HCT116 (cell line): Measurements from ENCODE around the gene SPIRE2. TPM values are rescaled to one million over a fixed set of nuclear protein-coding genes. Genes with fewer than 3 reads are reported as not detected.

ENCODE experiments used
- ATAC-seq: fragments of 200-7000 bp; cut with Tn5 transposase; 2 replicates; pipeline ENCODE4 v1.9.1; 2020; ENCODE audit warnings: mild to moderate bottlenecking, moderate library complexity
- BruUV-seq: library from RNA; stranded (reverse); fragments of 400-500 nt; replicated peaks from 2 replicates; lab custom pipeline; 2021; lab: Mats Ljungman, UMichigan
- CTCF ChIA-PET: fragments of 300-600 bp; sonication (Branson Sonifier 250); formaldehyde crosslinking; loops from one replicate; lab custom pipeline; 2021; ENCODE audit warnings: antibody characterized with exemption; lab: Charles Lee
- POLR2A ChIA-PET: fragments of 300-600, 350-600 bp; sonication (Branson Sonifier 250); formaldehyde crosslinking; loops from one replicate; lab custom pipeline; 2021; ENCODE audit warnings: antibody characterized with exemption; lab: Charles Lee
- RAD21 ChIA-PET, 2 experiments: fragments of 300-600 bp; sonication (Branson Sonifier 250); formaldehyde crosslinking; loops; one replicate each; lab custom pipeline; 2023; ENCODE audit warnings: low total read pairs in 2 of 2; ENCODE audit not compliant: uncharacterized antibody in 2 of 2, unreplicated experiment in 2 of 2, low non-redundant PET in 1 of 2; lab: Charles Lee
- DNase-seq: peaks from one replicate; pipeline ENCODE4 v3.0.0-alpha.2; 2010; ENCODE audit warnings: low read depth, low spot score
- H2AFZ ChIP-seq: fragments of 200-600 bp; shearing (Covaris generic), sonication (generic); 2 replicates; pipeline ENCODE4 v1.6.1; 2017; ENCODE audit warnings: low read depth, mixed run types, mixed read lengths, antibody characterized with exemption, low read length; ENCODE audit not compliant: poor library complexity, severe bottlenecking
- H3K27ac ChIP-seq: 2 replicates; pipeline ENCODE4 v1.5.1; 2012; ENCODE audit warnings: low read depth, low read length
- H3K27me3 ChIP-seq: fragments of 200-600 bp; sonication (generic); 2 replicates; pipeline ENCODE4 v1.6.1; 2016; ENCODE audit warnings: mixed run types, low read length, mixed read lengths; ENCODE audit not compliant: insufficient read depth
- H3K36me3 ChIP-seq, 2 experiments: fragments of 200-500 bp in 1 of 2; fragments of 200-600 bp in 1 of 2; sonication (Bioruptor generic) in 1 of 2; sonication (generic) in 1 of 2; 2 replicates each; pipeline versions ENCODE4 v1.5.1 to v1.6.1; 2014 to 2016; ENCODE audit warnings: low read length in 2 of 2, inconsistent platforms in 1 of 2, mixed read lengths in 1 of 2, mixed run types in 1 of 2; ENCODE audit not compliant: insufficient read depth in 2 of 2, control insufficient read depth in 1 of 2
- H3K4me1 ChIP-seq, 2 experiments: fragments of 200-600 bp in 1 of 2; sonication (generic) in 1 of 2; 2 replicates each; pipeline versions ENCODE4 v1.5.1 to v1.6.1; 2012 to 2017; ENCODE audit warnings: low read length in 2 of 2, inconsistent platforms in 1 of 2, mild to moderate bottlenecking in 1 of 2, mixed read lengths in 1 of 2, mixed run types in 1 of 2, moderate library complexity in 1 of 2; ENCODE audit not compliant: insufficient read depth in 2 of 2, control insufficient read depth in 1 of 2
- H3K4me2 ChIP-seq: fragments of 200-600 bp; sonication (generic); 2 replicates; pipeline ENCODE4 v1.6.1; 2017; ENCODE audit warnings: mixed run types, low read length, mixed read lengths
- H3K4me3 ChIP-seq, 2 experiments: fragments of 200-600 bp in 1 of 2; sonication (generic) in 1 of 2; replicated peaks in 1 of 2; 2 replicates each; pipeline ENCODE4 v1.5.1; 2011 to 2016; ENCODE audit warnings: low read length in 2 of 2, control low read depth in 1 of 2, low read depth in 1 of 2, mild to moderate bottlenecking in 1 of 2, mixed read lengths in 1 of 2, mixed run types in 1 of 2
- H3K79me2 ChIP-seq: fragments of 200-600 bp; sonication (generic); 2 replicates; pipeline ENCODE4 v1.6.1; 2017; ENCODE audit warnings: mild to moderate bottlenecking, mixed run types, low read length, moderate library complexity, mixed read lengths; ENCODE audit not compliant: insufficient read depth
- H3K9ac ChIP-seq: fragments of 200-600 bp; sonication (generic); 2 replicates; pipeline ENCODE4 v1.6.1; 2016; ENCODE audit warnings: low read length, mixed read lengths
- H3K9me2 ChIP-seq: fragments of 200-600 bp; sonication (generic), shearing (Covaris generic); 2 replicates; pipeline ENCODE4 v1.6.1; 2017; ENCODE audit warnings: mixed run types, mild to moderate bottlenecking, moderate library complexity; ENCODE audit not compliant: insufficient read depth
- H3K9me3 ChIP-seq, 2 experiments: fragments of 200-500 bp in 1 of 2; fragments of 200-600 bp in 1 of 2; sonication (Bioruptor generic) in 1 of 2; sonication (generic) in 1 of 2; 2 replicates each; pipeline ENCODE4 v1.6.1; 2014 to 2017; ENCODE audit warnings: low read length in 2 of 2, mixed read lengths in 2 of 2, inconsistent platforms in 1 of 2, low read depth in 1 of 2, mild to moderate bottlenecking in 1 of 2, mixed run types in 1 of 2, moderate library complexity in 1 of 2; ENCODE audit not compliant: control insufficient read depth in 1 of 2, insufficient read depth in 1 of 2
- H4K20me1 ChIP-seq: fragments of 200-600 bp; sonication (generic), shearing (Covaris generic); 2 replicates; pipeline ENCODE4 v1.6.1; 2017; ENCODE audit warnings: mixed run types, mild to moderate bottlenecking, moderate library complexity; ENCODE audit not compliant: insufficient read depth
- EZH2 ChIP-seq: fragments of 200-600 bp; sonication (generic); IDR thresholded peaks from 2 replicates; pipeline ENCODE4 v1.6.1; 2017; ENCODE audit warnings: antibody characterized with exemption, mixed run types
- SIN3A ChIP-seq: IDR thresholded peaks from 2 replicates; pipeline ENCODE4 v1.6.1; 2012; ENCODE audit warnings: low read depth
- YY1 ChIP-seq: IDR thresholded peaks from 2 replicates; pipeline ENCODE4 v1.6.1; 2011; ENCODE audit warnings: low read length, low read depth, moderate library complexity, mild to moderate bottlenecking; ENCODE audit not compliant: insufficient replicate concordance; ENCODE audit errors: extremely low read depth
- ZFX ChIP-seq: fragments of 450-650 bp; IDR thresholded peaks from 2 replicates; pipeline ENCODE4 v1.6.1; 2017
- intact Hi-C: fragments of 100-400 bp; cut with micrococcal nuclease; formaldehyde crosslinking; loops from 2 replicates; pipeline ENCODE4 v1.10.0; 2022
- total RNA-seq: library from RNA; stranded (reverse); gene quantifications from one replicate; pipeline ENCODE4 v1.2.1, GENCODE V29; 2021; ENCODE audit not compliant: unreplicated experiment
- TF ChIP-seq, protein P1 (sequence below): IDR thresholded peaks from 2 replicates; pipeline ENCODE4 v1.6.1; 2012
- TF ChIP-seq, protein P2 (sequence below): IDR thresholded peaks from 2 replicates; pipeline ENCODE4 v1.6.1; 2012; ENCODE audit warnings: low read depth
- TF ChIP-seq, protein P3 (sequence below): IDR thresholded peaks from 2 replicates; pipeline ENCODE4 v1.6.1; 2011; ENCODE audit warnings: mild to moderate bottlenecking, low read length, moderate library complexity; ENCODE audit not compliant: insufficient replicate concordance; ENCODE audit errors: extremely low read depth

The SPIRE2 gene
- total RNA-seq, 1 experiment from 2014 or later = 21.2 TPM

DNA sequence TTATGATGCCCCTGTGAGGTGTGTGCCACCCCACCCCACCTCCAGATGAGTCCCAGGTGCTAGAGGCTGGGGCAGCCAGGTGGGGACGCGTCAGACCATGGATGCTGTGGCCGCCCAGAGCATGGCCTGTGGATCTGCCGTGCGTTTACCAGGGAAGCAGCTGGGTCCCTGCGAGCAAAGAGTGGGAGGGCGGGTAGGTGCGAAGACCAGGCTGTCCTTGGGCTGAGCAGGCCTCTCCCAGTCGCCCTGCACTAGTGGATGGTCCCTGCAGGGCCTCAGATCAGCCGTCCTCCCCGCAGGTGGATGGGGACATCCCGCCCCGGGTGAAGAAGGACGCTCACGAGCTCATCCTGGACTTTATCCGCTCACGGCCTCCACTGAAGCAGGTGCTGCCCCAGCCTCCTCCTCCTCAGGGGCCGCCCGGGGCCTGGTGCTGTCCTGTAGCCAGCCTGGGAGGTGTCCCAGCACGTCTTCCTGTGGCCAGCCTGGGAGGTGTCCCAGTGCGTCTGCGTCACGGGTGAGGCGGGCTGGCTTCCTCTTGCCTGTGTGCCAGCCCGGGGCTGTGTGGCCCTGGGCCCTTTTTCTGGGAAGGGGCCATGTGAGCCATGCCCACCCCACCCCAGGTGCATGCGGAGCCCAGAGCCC lies 27.1 kb downstream of the SPIRE2 start:
- no peaks in the 10 kb centered on the region for H3K9me2 ChIP-seq
- H3K79me2 ChIP-seq = no peaks in the 10 kb centered on the region
- H3K27ac ChIP-seq = no peak overlapping the region
- intact Hi-C loops = no loop called here
- no peak overlapping the region for H3K4me2 ChIP-seq
- H3K27me3 ChIP-seq = no peaks in the 10 kb centered on the region
- no peak for DNase-seq
- no peak overlapping the region for H2AFZ ChIP-seq
- no peaks in the 10 kb centered on the region for H3K4me1 ChIP-seq
- no peaks in the 10 kb centered on the region for H4K20me1 ChIP-seq
- H3K4me3 ChIP-seq = no peak overlapping the region
- ATAC-seq = no peak
- H3K9me3 ChIP-seq = no peaks in the 10 kb centered on the region
- RAD21 ChIA-PET = no interaction called here
- POLR2A ChIA-PET = no interaction called here
- CTCF ChIA-PET = no interaction called here
- no peaks in the 10 kb centered on the region; a peak in 1 of 4 replicates for H3K36me3 ChIP-seq
- TF ChIP-seq SIN3A (no peak), YY1 (no peak)
- TF ChIP-seq, protein P1, sequence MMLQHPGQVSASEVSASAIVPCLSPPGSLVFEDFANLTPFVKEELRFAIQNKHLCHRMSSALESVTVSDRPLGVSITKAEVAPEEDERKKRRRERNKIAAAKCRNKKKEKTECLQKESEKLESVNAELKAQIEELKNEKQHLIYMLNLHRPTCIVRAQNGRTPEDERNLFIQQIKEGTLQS = no peak
- TF ChIP-seq, protein P2, sequence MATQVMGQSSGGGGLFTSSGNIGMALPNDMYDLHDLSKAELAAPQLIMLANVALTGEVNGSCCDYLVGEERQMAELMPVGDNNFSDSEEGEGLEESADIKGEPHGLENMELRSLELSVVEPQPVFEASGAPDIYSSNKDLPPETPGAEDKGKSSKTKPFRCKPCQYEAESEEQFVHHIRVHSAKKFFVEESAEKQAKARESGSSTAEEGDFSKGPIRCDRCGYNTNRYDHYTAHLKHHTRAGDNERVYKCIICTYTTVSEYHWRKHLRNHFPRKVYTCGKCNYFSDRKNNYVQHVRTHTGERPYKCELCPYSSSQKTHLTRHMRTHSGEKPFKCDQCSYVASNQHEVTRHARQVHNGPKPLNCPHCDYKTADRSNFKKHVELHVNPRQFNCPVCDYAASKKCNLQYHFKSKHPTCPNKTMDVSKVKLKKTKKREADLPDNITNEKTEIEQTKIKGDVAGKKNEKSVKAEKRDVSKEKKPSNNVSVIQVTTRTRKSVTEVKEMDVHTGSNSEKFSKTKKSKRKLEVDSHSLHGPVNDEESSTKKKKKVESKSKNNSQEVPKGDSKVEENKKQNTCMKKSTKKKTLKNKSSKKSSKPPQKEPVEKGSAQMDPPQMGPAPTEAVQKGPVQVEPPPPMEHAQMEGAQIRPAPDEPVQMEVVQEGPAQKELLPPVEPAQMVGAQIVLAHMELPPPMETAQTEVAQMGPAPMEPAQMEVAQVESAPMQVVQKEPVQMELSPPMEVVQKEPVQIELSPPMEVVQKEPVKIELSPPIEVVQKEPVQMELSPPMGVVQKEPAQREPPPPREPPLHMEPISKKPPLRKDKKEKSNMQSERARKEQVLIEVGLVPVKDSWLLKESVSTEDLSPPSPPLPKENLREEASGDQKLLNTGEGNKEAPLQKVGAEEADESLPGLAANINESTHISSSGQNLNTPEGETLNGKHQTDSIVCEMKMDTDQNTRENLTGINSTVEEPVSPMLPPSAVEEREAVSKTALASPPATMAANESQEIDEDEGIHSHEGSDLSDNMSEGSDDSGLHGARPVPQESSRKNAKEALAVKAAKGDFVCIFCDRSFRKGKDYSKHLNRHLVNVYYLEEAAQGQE = no peak
- BruUV-seq = no TSS peak
- H3K9ac ChIP-seq = no peak overlapping the region

DNA sequence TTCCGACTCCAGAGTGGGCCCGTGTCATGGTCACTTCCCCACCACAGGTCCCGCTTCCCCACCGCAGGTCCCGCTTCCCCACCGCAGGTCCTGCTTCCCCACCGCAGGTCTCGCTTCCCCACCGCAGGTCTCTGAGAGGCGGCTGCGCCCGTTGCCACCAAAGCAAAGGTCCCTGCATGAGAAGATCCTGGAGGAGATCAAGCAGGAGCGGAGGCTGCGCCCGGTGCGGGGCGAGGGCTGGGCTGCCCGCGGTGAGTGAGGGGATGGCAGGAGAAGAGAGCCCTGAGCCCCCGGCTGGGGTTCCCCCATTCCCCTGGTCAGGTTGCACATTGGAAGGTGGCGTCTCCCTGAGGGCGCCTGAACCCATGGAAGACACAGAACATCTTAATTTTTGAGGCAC lies 27.7 kb downstream of the SPIRE2 start:
- Histone ChIP-seq H3K4me2 (no peak overlapping the region), H3K9ac (no peak overlapping the region), H4K20me1 (no peaks in the 10 kb centered on the region), H3K27me3 (no peaks in the 10 kb centered on the region), H3K9me2 (no peaks in the 10 kb centered on the region), H2AFZ (no peak overlapping the region), H3K36me3 (no peaks in the 10 kb centered on the region; a peak in 1 of 4 replicates), H3K79me2 (no peaks in the 10 kb centered on the region), H3K4me1 (no peaks in the 10 kb centered on the region), H3K9me3 (no peaks in the 10 kb centered on the region), H3K4me3 (no peak overlapping the region), H3K27ac (no peak overlapping the region)
- ChIA-PET RAD21 (interaction anchor here in 1 of 2 experiments (0.7 kb wide), 1 partner anchor 55 kb away, joined by 3 read pairs; no protein-coding TSS in a partner anchor), POLR2A (no interaction called here), CTCF (no interaction called here)
- TF ChIP-seq, protein P2 = no peak
- TF ChIP-seq SIN3A = no peak
- TF ChIP-seq, protein P3, sequence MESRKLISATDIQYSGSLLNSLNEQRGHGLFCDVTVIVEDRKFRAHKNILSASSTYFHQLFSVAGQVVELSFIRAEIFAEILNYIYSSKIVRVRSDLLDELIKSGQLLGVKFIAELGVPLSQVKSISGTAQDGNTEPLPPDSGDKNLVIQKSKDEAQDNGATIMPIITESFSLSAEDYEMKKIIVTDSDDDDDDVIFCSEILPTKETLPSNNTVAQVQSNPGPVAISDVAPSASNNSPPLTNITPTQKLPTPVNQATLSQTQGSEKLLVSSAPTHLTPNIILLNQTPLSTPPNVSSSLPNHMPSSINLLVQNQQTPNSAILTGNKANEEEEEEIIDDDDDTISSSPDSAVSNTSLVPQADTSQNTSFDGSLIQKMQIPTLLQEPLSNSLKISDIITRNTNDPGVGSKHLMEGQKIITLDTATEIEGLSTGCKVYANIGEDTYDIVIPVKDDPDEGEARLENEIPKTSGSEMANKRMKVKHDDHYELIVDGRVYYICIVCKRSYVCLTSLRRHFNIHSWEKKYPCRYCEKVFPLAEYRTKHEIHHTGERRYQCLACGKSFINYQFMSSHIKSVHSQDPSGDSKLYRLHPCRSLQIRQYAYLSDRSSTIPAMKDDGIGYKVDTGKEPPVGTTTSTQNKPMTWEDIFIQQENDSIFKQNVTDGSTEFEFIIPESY = no peak
- TF ChIP-seq EZH2 = no peak
- no peak for TF ChIP-seq ZFX
- TF ChIP-seq, protein P1 = no peak
- intact Hi-C loops = no loop called here
- DNase-seq (no peak), ATAC-seq (no peak)
- BruUV-seq = no TSS peak
